Naive thymus-derived CD8-positive, alpha-beta T cell (primary cell): ENCODE measurements around the gene GART. TPM values are rescaled to one million over a fixed set of nuclear protein-coding genes. Genes with fewer than 3 reads are reported as not detected.

Experiments used
- ATAC-seq, 2 donors: fragments of 150-1000 bp; cut with Tn5 transposase in 1 of 2; sonication (Bioruptor Pico), chemical (Tn5 transposase) in 1 of 2; 1 replicate in 1 of 2; 2 replicates in 1 of 2; pipeline ENCODE4 v1.10.0; 2021; ENCODE audit warnings: mild to moderate bottlenecking in 2 of 2, moderate library complexity in 2 of 2
- POLR2A ChIA-PET: fragments of 350-600 bp; sonication (Branson Sonifier 250); formaldehyde crosslinking; loops from one replicate; lab custom pipeline; 2021; ENCODE audit warnings: antibody characterized with exemption; lab: Charles Lee
- DNase-seq, 10 donors: peaks; one replicate each; pipeline versions ENCODE4 v3.0.0 to v3.0.0-alpha.2; 2020 to 2022
- H3K27ac Mint-ChIP-seq, 10 donors: one replicate each; pipeline ENCODE4 v1.8.0; 2020 to 2022; ENCODE audit warnings: mild to moderate bottlenecking in 10 of 10, mixed read lengths in 10 of 10, moderate library complexity in 4 of 10, inconsistent platforms in 1 of 10
- H3K27me3 Mint-ChIP-seq, 5 donors: one replicate each; pipeline ENCODE4 v1.8.0; 2021 to 2022; ENCODE audit warnings: mixed read lengths in 5 of 5
- H3K36me3 Mint-ChIP-seq, 3 donors: one replicate each; pipeline ENCODE4 v1.8.0; 2020 to 2022; ENCODE audit warnings: mixed read lengths in 3 of 3, mild to moderate bottlenecking in 2 of 3, inconsistent platforms in 1 of 3
- H3K4me1 Mint-ChIP-seq, 4 donors: one replicate each; pipeline ENCODE4 v1.8.0; 2021 to 2022; ENCODE audit warnings: mixed read lengths in 4 of 4
- H3K4me3 Mint-ChIP-seq, 10 donors: one replicate each; pipeline ENCODE4 v1.8.0; 2020 to 2022; ENCODE audit warnings: mild to moderate bottlenecking in 10 of 10, mixed read lengths in 10 of 10, moderate library complexity in 6 of 10, inconsistent platforms in 1 of 10
- H3K9me3 Mint-ChIP-seq, 9 donors: one replicate each; pipeline ENCODE4 v1.8.0; 2020 to 2022; ENCODE audit warnings: mixed read lengths in 9 of 9, mild to moderate bottlenecking in 3 of 9, inconsistent platforms in 1 of 9, moderate library complexity in 1 of 9
- polyA plus RNA-seq, 3 donors: library from polyadenylated mRNA; unstranded; fragments of 300-500 nt; fragmentation: Illumina TruSeq; gene quantifications; one replicate each; pipeline ENCODE4 v1.2.3, GENCODE V29; 2021
- total RNA-seq, 8 experiments: library from RNA in 2 of 8; stranded (reverse) in 2 of 8; gene quantifications; one replicate each; pipeline ENCODE4 v1.2.3 and lab custom pipeline; 2021 to 2026

Gene GART
- total and polyA plus RNA-seq, 5 experiments from 2014 or later = 40.2 to 91.8 (median 54.4) TPM

- POLR2A ChIA-PET = no interaction called here
- no peak for DNase-seq
- Mint-ChIP-seq H3K27ac (peak overlapping the region in 1 of 10 donors; percentile 29), H3K4me1 (peaks cover 0 to 2% (median 0%) of the 10 kb centered on the region in 4 donors), H3K36me3 (peaks cover 0 to 78% (median 17%) of the 10 kb centered on the region in 3 donors), H3K9me3 (no peaks in the 10 kb centered on the region), H3K4me3 (no peak overlapping the region), H3K27me3 (no peaks in the 10 kb centered on the region)
- no peak for ATAC-seq
These were observed 86.1 kb downstream of the GART start for GRCh38 chr21:33455686-33456446.

Other genes with a start within 250 kb of the GART start
- gene IFNAR1, start 217.1 kb downstream of the GART start, total RNA-seq = 10 to 100 TPM; 50.1 to 53.7 TPM
- 10 to 100 TPM; 48.7 to 69.0 (median 51.8) TPM for gene IFNAR1, start 217.1 kb downstream of the GART start, polyA plus RNA-seq
- gene IFNGR2, start 138.7 kb downstream of the GART start, total RNA-seq = 10 to 100 TPM; 24.4 to 27.8 TPM
- 10 to 100 TPM; 11.3 to 30.9 (median 23.0) TPM for gene IFNGR2, start 138.7 kb downstream of the GART start, polyA plus RNA-seq
- 100 to 1,000 TPM; 149 to 160 TPM for gene TMEM50B, start 62.1 kb downstream of the GART start, total RNA-seq
- 10 to 100 TPM; 42.3 to 47.9 (median 45.4) TPM for gene TMEM50B, start 62.1 kb downstream of the GART start, polyA plus RNA-seq
- 1 to 10 TPM; 1.6 to 2.1 TPM for gene DNAJC28, start 50.4 kb downstream of the GART start, total RNA-seq
- gene DNAJC28, start 50.4 kb downstream of the GART start, polyA plus RNA-seq = 1 to 10 TPM in 1 of 3 donors, under 1 TPM in 2; 0.89 to 1.8 (median 0.94) TPM
- 100 to 1,000 TPM; 493 to 510 TPM for gene SON, start 921 bp upstream of the GART start, total RNA-seq
- 100 to 1,000 TPM; 412 to 602 (median 573) TPM for gene SON, start 921 bp upstream of the GART start, polyA plus RNA-seq
- 10 to 100 TPM; 10.0 to 10.3 TPM for gene DONSON, start 46.6 kb upstream of the GART start, total RNA-seq
- gene DONSON, start 46.6 kb upstream of the GART start, polyA plus RNA-seq = 1 to 10 TPM; 1.9 to 4.7 (median 2.2) TPM
- 10 to 100 TPM; 64.4 to 71.4 TPM for gene CRYZL1, start 99.6 kb upstream of the GART start, total RNA-seq
- gene CRYZL1, start 99.6 kb upstream of the GART start, polyA plus RNA-seq = 10 to 100 TPM; 26.3 to 29.2 (median 27.4) TPM
- gene ITSN1, start 100.4 kb upstream of the GART start, total RNA-seq = 1 to 10 TPM; 3.1 to 4.3 TPM
- under 1 TPM; 0.15 to 0.88 (median 0.40) TPM for gene ITSN1, start 100.4 kb upstream of the GART start, polyA plus RNA-seq